Cardiac fibroblast (primary cell): ENCODE data around the gene CDKN1C.

Experiments
- DNase-seq, 2 donors: peaks; one replicate each; pipeline versions ENCODE4 v3.0.0 to v3.0.0-alpha.2; 2010; ENCODE audit warnings: low read depth in 2 of 2
- H3K4me3 ChIP-seq, 2 donors: replicated peaks in 1 of 2; 1 replicate in 1 of 2; 2 replicates in 1 of 2; pipeline ENCODE4 v1.5.1; 2011; ENCODE audit warnings: low read depth in 2 of 2, low read length in 2 of 2, mild to moderate bottlenecking in 2 of 2, moderate library complexity in 1 of 2
- CTCF ChIP-seq: IDR thresholded peaks from one replicate; pipeline ENCODE4 v1.5.1; 2011; ENCODE audit warnings: low read depth, mild to moderate bottlenecking, low read length, inconsistent platforms

CDKN1C gene

GRCh38 chr11:2885678-2886081 is at the start of gene CDKN1C:
CDKN1C (minus strand) TSS chr11:2885775; CDS start chr11:2885456, 319 bp downstream.
- TF ChIP-seq CTCF, result no peak
- peak within 1 kb of the TSS; percentile 59 to 74 for H3K4me3 ChIP-seq
- peak; percentile 68 to 94 for DNase-seq

- TF ChIP-seq CTCF, result no peak
- H3K4me3 ChIP-seq, result no peak overlapping the region
These were observed 49.1 kb upstream of the CDKN1C start for GRCh38 chr11:2934611-2935239.

GRCh38 chr11:2934021-2934550 is 48.5 kb upstream of the CDKN1C start:
- TF ChIP-seq CTCF, result no peak
- no peak for DNase-seq
- no peak overlapping the region for H3K4me3 ChIP-seq

More at GRCh38 chr11:2934611-2935239, 49.1 kb upstream of the CDKN1C start:
- DNase-seq, result no peak

GRCh38 chr11:2933375-2934020 is 47.9 kb upstream of the CDKN1C start:
- H3K4me3 ChIP-seq, result no peak overlapping the region
- DNase-seq, result peak; percentile 85 to 88
- no peak for TF ChIP-seq CTCF

- no peak overlapping the region for H3K4me3 ChIP-seq
- DNase-seq, result peak in 1 of 2 donors; percentile 64
- no peak for TF ChIP-seq CTCF
These were observed 47.3 kb upstream of the CDKN1C start for GRCh38 chr11:2932850-2933251.

GRCh38 chr11:2931771-2932738 is 46.5 kb upstream of the CDKN1C start:
- no peak for TF ChIP-seq CTCF
- no peak overlapping the region for H3K4me3 ChIP-seq
- DNase-seq, result no peak
